HepG2 (cell line): ENCODE measurements around the gene SEC31A. TPM values are rescaled to one million over a fixed set of nuclear protein-coding genes. Genes with fewer than 3 reads are reported as not detected.

Experiments
- CBFB ChIP-seq: sonication (generic); formaldehyde crosslinking; IDR thresholded peaks from 2 replicates; pipeline ENCODE4 v1.4.0; 2020; ENCODE audit warnings: missing genetic modification reagents
- GFI1 ChIP-seq: sonication (generic); formaldehyde crosslinking; IDR thresholded peaks from 2 replicates; pipeline ENCODE4 v1.5.0; 2020; ENCODE audit warnings: missing genetic modification reagents, mild to moderate bottlenecking, borderline replicate concordance
- KDM1A ChIP-seq: IDR thresholded peaks from 2 replicates; pipeline ENCODE4 v1.6.1; 2016; ENCODE audit warnings: missing compliant biosample characterization
- KDM5A ChIP-seq: fragments of 200-600 bp; sonication (generic); IDR thresholded peaks from 2 replicates; pipeline ENCODE4 v1.7.0; 2018; ENCODE audit warnings: antibody characterized with exemption, mild to moderate bottlenecking, low read length, borderline replicate concordance
- KLF13 ChIP-seq: sonication (generic); formaldehyde crosslinking; IDR thresholded peaks from 2 replicates; pipeline ENCODE4 v1.4.0; 2020; ENCODE audit warnings: mild to moderate bottlenecking, missing genetic modification reagents
- MXD4 ChIP-seq: IDR thresholded peaks from 2 replicates; pipeline ENCODE4 v1.6.1; 2016; ENCODE audit warnings: mild to moderate bottlenecking, missing biosample characterization, missing genetic modification reagents
- RFXAP ChIP-seq: sonication (generic); formaldehyde crosslinking; IDR thresholded peaks from 2 replicates; pipeline ENCODE4 v1.4.0; 2020; ENCODE audit warnings: missing genetic modification reagents, borderline replicate concordance
- ZNF224 ChIP-seq: sonication (generic); formaldehyde crosslinking; IDR thresholded peaks from 2 replicates; pipeline ENCODE4 v1.5.0; 2020; ENCODE audit warnings: mild to moderate bottlenecking, missing genetic modification reagents
- ZNF296 ChIP-seq: sonication (generic); formaldehyde crosslinking; conservative IDR thresholded peaks from 2 replicates; pipeline ENCODE4 v1.5.0; 2020; ENCODE audit warnings: mild to moderate bottlenecking, missing genetic modification reagents
- ZNF382 ChIP-seq: sonication (generic); formaldehyde crosslinking; IDR thresholded peaks from 2 replicates; pipeline ENCODE4 v1.5.0; 2020; ENCODE audit warnings: missing genetic modification reagents, mild to moderate bottlenecking, borderline replicate concordance
- ZNF446 ChIP-seq: sonication (generic); formaldehyde crosslinking; IDR thresholded peaks from 2 replicates; pipeline ENCODE4 v1.5.0; 2020; ENCODE audit warnings: mild to moderate bottlenecking, missing genetic modification reagents
- ZNF703 ChIP-seq: sonication (generic); formaldehyde crosslinking; IDR thresholded peaks from 2 replicates; pipeline ENCODE4 v1.5.1; 2020; ENCODE audit warnings: missing genetic modification reagents, mild to moderate bottlenecking, moderate library complexity, borderline replicate concordance
- ZNF768 ChIP-seq: sonication (generic); formaldehyde crosslinking; IDR thresholded peaks from 2 replicates; pipeline ENCODE4 v1.4.0; 2020; ENCODE audit warnings: missing genetic modification reagents
- ZSCAN9 ChIP-seq: IDR thresholded peaks from 2 replicates; pipeline ENCODE4 v1.6.1; 2016; ENCODE audit warnings: borderline replicate concordance
- polyA plus RNA-seq, 8 experiments: library from polyadenylated mRNA; depleted of rRNA in 3 of 8; stranded (reverse) in 7 of 8; unstranded in 1 of 8; fragments of >200 nt; fragmentation: Illumina TruSeq in 4 of 8; extraction: Trizol in 4 of 8; gene quantifications; 2 replicates each; pipeline versions ENCODE4 v1.2.1 to v1.2.3, GENCODE V29; 2011 to 2016; ENCODE audit warnings: low read depth in 4 of 8, missing spikeins in 1 of 8, mixed read lengths in 1 of 8; ENCODE audit not compliant: insufficient read depth in 1 of 8
- total RNA-seq, 5 experiments: library from RNA; depleted of rRNA; stranded (reverse); fragments of >200 nt; fragmentation: Illumina TruSeq; extraction: Trizol; gene quantifications; 2 replicates each; pipeline ENCODE4 v1.2.3, GENCODE V29; 2016; ENCODE audit warnings: low read depth in 1 of 5
- TF ChIP-seq, protein P1 (sequence below): sonication (generic); formaldehyde crosslinking; IDR thresholded peaks from 2 replicates; pipeline ENCODE4 v1.4.0; 2020; ENCODE audit warnings: missing genetic modification reagents, borderline replicate concordance
- TF ChIP-seq, protein P2 (sequence below): sonication (generic); formaldehyde crosslinking; IDR thresholded peaks from 2 replicates; pipeline ENCODE4 v1.8.1; 2023; ENCODE audit warnings: mild to moderate bottlenecking, inconsistent platforms, moderate library complexity, missing genetic modification reagents, borderline replicate concordance
- TF ChIP-seq, protein P3 (sequence below): sonication (generic); formaldehyde crosslinking; IDR thresholded peaks from 2 replicates; pipeline ENCODE4 v1.5.0; 2020; ENCODE audit warnings: mild to moderate bottlenecking, missing genetic modification reagents, borderline replicate concordance

Gene SEC31A
- total and polyA plus RNA-seq, 2 of the 13 experiments (the other 11 are each of a cell fraction or from before 2014, with no cell fraction given) = 231 to 435 TPM

DNA sequence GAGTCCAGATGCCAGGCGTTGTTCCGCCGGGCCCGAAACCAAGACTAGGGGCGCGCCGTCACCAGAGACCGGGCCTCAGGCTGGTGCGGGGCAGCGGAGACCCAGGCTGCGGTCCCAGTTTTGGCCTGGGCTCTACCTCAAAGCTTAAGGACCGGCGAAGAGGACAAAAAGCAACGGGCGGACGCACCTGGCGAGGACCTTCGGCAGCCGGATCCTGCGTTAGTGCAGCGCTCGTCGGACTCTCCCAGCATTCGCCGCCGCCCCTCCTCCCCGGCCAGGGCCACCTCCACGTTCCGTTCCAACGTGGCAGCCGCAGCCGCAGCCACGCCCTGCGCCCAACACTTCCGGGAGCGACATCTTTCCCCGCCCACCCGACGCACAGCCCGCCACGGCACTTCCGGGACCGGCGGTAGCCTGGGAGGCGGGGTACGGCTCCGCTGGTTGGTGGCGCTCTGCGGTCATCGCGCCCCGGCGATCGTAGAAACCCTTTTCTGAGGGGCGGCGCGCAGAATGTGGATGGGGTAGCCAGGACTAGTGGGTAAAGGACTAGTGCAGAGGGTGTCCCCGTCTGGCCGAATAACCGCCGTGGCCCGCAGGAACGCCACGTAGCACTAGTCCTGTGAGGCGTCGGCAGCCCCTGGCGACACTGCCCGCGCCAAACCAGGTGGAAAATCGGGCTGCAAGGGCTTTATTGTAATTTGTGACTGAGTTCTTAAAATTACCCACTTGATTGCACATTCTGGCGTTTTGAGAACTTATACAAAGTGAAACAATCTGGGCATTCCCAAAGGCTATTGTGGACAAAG is at the start of gene SEC31A (continued):
- TF ChIP-seq CBFB = peak; percentile 95
- TF ChIP-seq ZNF224 = peak; percentile 80
- TF ChIP-seq ZNF382 (CRISPR knock-in tag) = no peak
- peak; percentile 94 for TF ChIP-seq MXD4 (CRISPR knock-in tag)
- peak; percentile 85 for TF ChIP-seq ZNF446 (CRISPR knock-in tag)
- no peak; the same call in 1 of the 2 replicates for TF ChIP-seq KDM5A
- TF ChIP-seq, protein P1, sequence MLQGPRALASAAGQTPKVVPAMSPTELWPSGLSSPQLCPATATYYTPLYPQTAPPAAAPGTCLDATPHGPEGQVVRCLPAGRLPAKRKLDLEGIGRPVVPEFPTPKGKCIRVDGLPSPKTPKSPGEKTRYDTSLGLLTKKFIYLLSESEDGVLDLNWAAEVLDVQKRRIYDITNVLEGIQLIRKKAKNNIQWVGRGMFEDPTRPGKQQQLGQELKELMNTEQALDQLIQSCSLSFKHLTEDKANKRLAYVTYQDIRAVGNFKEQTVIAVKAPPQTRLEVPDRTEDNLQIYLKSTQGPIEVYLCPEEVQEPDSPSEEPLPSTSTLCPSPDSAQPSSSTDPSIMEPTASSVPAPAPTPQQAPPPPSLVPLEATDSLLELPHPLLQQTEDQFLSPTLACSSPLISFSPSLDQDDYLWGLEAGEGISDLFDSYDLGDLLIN (CRISPR knock-in tag) = 0 out of 2 replicates have a peak, but pooled peaks have one; percentile 44
- TF ChIP-seq, protein P2, sequence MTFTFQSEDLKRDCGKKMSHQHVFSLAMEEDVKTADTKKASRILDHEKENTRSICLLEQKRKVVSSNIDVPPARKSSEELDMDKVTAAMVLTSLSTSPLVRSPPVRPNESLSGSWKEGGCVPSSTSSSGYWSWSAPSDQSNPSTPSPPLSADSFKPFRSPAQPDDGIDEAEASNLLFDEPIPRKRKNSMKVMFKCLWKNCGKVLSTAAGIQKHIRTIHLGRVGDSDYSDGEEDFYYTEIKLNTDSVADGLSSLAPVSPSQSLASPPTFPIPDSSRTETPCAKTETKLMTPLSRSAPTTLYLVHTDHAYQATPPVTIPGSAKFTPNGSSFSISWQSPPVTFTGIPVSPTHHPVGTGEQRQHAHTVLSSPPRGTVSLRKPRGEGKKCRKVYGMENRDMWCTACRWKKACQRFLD (CRISPR knock-in tag) = no peak
- peak; percentile 45; the same call in 1 of the 2 replicates for TF ChIP-seq RFXAP (CRISPR knock-in tag)
- TF ChIP-seq ZNF703 (CRISPR knock-in tag) = no peak
- no peak for TF ChIP-seq KLF13 (CRISPR knock-in tag)
- no peak for TF ChIP-seq KDM1A (CRISPR knock-in tag)
- TF ChIP-seq ZSCAN9 (CRISPR knock-in tag) = peak; percentile 92
- peak; percentile 90; the same call in 1 of the 2 replicates for TF ChIP-seq GFI1 (CRISPR knock-in tag)
- TF ChIP-seq ZNF768 = peak; percentile 69; the same call in 1 of the 2 replicates
- 0 out of 2 replicates have a peak, but pooled peaks have one; percentile 44 for TF ChIP-seq ZNF296 (CRISPR knock-in tag)
- TF ChIP-seq, protein P3, sequence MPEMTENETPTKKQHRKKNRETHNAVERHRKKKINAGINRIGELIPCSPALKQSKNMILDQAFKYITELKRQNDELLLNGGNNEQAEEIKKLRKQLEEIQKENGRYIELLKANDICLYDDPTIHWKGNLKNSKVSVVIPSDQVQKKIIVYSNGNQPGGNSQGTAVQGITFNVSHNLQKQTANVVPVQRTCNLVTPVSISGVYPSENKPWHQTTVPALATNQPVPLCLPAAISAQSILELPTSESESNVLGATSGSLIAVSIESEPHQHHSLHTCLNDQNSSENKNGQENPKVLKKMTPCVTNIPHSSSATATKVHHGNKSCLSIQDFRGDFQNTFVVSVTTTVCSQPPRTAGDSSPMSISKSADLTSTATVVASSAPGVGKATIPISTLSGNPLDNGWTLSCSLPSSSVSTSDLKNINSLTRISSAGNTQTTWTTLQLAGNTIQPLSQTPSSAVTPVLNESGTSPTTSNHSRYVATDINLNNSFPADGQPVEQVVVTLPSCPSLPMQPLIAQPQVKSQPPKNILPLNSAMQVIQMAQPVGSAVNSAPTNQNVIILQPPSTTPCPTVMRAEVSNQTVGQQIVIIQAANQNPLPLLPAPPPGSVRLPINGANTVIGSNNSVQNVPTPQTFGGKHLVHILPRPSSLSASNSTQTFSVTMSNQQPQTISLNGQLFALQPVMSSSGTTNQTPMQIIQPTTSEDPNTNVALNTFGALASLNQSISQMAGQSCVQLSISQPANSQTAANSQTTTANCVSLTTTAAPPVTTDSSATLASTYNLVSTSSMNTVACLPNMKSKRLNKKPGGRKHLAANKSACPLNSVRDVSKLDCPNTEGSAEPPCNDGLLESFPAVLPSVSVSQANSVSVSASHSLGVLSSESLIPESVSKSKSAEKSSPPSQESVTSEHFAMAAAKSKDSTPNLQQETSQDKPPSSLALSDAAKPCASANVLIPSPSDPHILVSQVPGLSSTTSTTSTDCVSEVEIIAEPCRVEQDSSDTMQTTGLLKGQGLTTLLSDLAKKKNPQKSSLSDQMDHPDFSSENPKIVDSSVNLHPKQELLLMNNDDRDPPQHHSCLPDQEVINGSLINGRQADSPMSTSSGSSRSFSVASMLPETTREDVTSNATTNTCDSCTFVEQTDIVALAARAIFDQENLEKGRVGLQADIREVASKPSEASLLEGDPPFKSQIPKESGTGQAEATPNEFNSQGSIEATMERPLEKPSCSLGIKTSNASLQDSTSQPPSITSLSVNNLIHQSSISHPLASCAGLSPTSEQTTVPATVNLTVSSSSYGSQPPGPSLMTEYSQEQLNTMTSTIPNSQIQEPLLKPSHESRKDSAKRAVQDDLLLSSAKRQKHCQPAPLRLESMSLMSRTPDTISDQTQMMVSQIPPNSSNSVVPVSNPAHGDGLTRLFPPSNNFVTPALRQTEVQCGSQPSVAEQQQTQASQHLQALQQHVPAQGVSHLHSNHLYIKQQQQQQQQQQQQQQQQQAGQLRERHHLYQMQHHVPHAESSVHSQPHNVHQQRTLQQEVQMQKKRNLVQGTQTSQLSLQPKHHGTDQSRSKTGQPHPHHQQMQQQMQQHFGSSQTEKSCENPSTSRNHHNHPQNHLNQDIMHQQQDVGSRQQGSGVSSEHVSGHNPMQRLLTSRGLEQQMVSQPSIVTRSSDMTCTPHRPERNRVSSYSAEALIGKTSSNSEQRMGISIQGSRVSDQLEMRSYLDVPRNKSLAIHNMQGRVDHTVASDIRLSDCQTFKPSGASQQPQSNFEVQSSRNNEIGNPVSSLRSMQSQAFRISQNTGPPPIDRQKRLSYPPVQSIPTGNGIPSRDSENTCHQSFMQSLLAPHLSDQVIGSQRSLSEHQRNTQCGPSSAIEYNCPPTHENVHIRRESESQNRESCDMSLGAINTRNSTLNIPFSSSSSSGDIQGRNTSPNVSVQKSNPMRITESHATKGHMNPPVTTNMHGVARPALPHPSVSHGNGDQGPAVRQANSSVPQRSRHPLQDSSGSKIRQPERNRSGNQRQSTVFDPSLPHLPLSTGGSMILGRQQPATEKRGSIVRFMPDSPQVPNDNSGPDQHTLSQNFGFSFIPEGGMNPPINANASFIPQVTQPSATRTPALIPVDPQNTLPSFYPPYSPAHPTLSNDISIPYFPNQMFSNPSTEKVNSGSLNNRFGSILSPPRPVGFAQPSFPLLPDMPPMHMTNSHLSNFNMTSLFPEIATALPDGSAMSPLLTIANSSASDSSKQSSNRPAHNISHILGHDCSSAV = 0 out of 2 replicates have a peak, but pooled peaks have one; percentile 71
